ENCODE data around the gene NUP98.
A peak's percentile ranks its signal among the peaks of the same experiment; 100 is the strongest.

Gene NUP98

GRCh38 chr11:3807909-3808860, 10.8 kb upstream of the NUP98 start, which contains the start of gene PGAP2:
TSS of gene PGAP2 (plus strand) at chr11:3808560. CDS start at chr11:3811260, 2,700 bp downstream.
- H3K27ac ChIP-seq = peak within 1 kb of the TSS; percentile 81
- peak; percentile 76 for TF ChIP-seq CTCF (conservative IDR thresholded peaks at IDR 0.05)

- no peak overlapping the region for H3K27ac ChIP-seq
- no peak for TF ChIP-seq CTCF (conservative IDR thresholded peaks at IDR 0.05)
Observed at GRCh38 chr11:3803726-3804495, 6.6 kb upstream of the NUP98 start.

- no peak overlapping the region for H3K27ac ChIP-seq
- TF ChIP-seq CTCF (conservative IDR thresholded peaks at IDR 0.05) = no peak
Observed at GRCh38 chr11:3802011-3802790, 4.8 kb upstream of the NUP98 start.

- TF ChIP-seq CTCF (conservative IDR thresholded peaks at IDR 0.05) = no peak
- H3K27ac ChIP-seq = no peak overlapping the region
Observed at GRCh38 chr11:3799873-3800272, 2.5 kb upstream of the NUP98 start.

- TF ChIP-seq CTCF (conservative IDR thresholded peaks at IDR 0.05) = no peak
- no peak overlapping the region for H3K27ac ChIP-seq
Observed at GRCh38 chr11:3799143-3799542, 1.8 kb upstream of the NUP98 start.

GRCh38 chr11:3796801-3797328, 489 bp downstream of the NUP98 start:
- TF ChIP-seq CTCF (conservative IDR thresholded peaks at IDR 0.05) = no peak
- peak overlapping the region; percentile 83 for H3K27ac ChIP-seq
